ENCODE results near the gene PDHX.
"Not testable (repeated sequence)": the region's sequence is repeated elsewhere in the genome, so short reads cannot be mapped to it uniquely, and the experiment has no call there.

The PDHX gene

DNA sequence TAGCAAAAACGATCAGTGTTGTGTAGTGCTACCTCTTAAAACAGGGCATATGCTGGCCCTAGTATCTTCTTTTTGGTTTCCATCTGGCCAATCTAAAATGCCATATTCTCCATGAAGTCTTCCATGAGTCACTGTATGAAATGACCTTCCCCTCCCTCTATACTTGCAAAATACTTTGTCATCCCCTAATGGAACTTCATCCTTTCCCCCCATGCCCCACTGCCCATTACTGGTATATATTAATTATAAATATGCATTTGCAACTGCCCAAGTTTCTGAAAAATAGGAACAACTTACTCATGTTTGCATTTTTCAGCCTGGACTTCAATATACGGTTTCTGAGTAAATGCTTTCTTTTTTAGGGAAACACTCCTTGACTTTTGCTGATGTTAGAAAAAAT, 4.7 kb upstream of the PDHX start:
- DNase-seq = no peak

- not testable (repeated sequence) for DNase-seq
Measured at GRCh38 chr11:34913556-34913955, 2.9 kb upstream of the PDHX start.

GRCh38 chr11:34915136-34916014, 1.0 kb upstream of the PDHX start:
- peak in 1 of 2 experiments; percentile 45 for DNase-seq

DNA sequence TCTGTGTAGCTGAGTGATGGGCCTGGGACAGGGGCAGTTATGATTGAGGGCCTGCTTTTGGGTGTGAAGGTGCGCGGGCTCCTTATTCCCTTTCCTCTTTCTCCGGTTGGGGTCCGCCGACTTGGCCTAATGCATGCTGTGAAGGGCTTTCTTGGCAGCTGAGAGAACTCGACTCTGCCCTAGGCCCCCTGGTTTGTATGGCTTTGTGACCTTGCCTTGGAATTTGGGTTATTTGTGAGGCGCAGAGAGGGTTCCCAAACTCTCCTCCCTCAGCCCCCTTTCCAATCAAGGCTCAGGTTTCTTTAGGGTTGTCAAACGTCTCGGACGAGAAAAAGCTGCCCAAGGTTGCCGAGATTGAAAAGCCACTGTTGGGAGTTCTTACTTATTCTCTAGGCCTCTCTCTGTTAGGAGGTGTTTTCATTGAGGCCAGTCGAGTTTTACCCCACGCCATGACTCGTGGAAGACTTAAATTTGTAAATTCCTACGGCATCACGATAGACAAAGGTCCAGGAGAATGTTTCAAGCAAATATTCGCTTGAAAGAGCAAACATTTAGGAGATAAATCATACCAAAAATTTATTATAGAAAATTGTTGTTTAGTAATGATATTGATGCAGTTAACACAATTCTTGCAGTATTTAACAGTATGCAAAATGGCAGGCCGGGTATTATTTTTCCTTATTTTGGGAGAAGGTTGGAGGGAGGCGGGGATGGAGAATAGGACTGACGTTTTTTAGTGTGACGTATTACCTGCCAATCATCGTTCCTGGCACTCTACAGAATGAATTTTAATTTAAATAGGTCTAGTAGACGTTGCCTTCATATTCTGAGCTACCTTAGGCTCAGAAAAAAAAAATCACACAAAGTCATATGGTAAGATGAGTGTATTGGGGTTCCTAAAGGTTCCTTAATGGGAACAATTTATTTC, 689 bp downstream of the PDHX start:
- peak in 1 of 2 experiments; percentile 31 for DNase-seq

DNA sequence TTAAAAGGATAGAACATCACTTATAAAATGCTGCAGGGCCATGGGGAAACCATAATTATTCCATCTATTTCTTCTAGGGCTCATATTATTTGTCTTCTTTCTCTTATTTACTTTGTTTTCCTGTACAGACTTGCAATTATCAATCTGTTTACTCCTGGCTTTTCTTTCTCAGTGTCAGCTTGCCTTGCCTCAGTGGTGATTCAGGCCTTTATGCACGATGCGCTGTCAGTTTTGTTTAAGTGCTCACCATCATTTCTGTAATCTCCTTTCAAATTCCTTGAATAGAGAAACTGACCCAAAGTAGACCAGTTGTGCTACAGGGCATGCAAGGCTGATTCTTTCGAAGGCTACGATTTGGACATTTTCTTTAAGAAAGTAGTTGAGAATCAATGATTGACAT, 4.7 kb downstream of the PDHX start:
- DNase-seq = no peak

DNA sequence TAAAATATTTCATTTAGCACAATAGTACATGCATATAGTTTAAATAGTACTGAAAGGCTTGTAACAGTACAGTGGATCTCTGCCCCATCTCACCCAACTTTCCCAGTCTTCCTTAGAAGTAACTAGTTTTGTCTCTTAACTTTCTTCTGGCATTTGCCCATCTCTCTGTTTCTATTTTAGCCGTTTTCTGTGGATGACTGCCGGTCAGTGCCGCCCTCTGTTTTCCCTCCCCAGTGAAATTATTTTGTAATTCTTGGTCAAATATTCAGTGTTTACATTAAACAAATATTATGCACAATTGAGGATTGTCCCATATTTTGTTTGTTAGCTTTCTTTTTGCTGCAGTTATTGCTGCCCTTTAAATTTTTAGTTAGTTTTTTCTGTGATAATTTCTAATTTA, 8.3 kb downstream of the PDHX start:
- DNase-seq = no peak

- DNase-seq = peak; percentile 0 to 4
Measured at GRCh38 chr11:34926101-34926830, 9.8 kb downstream of the PDHX start.

DNA sequence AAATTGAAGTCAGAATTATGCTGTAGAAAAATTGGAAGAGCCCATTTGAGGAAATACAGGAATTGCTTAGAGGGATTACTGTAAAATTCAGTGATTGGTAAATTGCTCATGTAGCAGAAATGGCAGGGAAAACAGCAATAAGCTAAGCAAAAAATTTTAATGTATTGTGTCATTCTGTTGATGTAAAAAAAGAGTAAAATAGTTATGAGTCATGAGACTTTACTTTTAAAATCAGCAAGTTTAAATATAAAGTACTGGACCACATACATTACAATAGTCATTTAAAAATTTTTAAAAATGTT, 10.4 kb downstream of the PDHX start:
- no peak for DNase-seq

- no peak for DNase-seq
Measured at GRCh38 chr11:34928268-34928959, 12.0 kb downstream of the PDHX start.

DNA sequence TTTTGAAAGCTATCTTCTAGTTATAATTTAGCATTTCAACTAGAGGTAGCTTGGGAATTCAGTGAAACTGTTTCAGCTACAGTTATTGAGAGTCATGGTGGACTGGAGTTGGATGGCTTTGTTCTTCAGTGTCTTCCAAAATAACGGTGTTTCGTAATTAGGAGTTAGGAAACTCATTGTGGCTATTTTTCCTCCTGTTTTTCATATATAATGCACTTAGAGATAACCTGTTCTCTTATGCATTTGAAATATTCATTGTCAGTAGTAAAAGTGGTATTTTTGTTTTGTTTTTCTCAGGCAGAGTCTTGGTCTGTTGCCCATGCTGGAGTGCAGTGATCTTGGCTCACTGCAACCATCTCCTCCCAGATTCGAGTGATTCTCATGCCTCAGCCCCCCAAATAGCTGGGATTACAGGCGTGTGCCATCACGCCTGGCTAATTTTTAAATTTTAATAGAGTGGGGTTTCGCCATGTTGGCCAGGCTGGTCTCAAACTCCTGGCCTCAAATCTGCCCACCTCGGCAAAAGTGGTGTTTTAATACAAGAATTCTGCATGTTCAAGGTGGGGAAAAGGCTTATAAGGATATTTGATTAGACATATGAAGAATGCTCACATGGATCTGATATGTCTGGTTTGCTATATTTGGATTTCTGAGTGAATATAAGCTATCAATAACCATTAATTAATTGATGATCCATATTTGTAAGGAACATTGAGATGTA, 12.7 kb downstream of the PDHX start:
- DNase-seq = no peak

- no peak for DNase-seq
Measured at GRCh38 chr11:34929794-34930763, 13.7 kb downstream of the PDHX start.

GRCh38 chr11:34936945-34937629, 20.7 kb downstream of the PDHX start:
- no peak for DNase-seq

DNA sequence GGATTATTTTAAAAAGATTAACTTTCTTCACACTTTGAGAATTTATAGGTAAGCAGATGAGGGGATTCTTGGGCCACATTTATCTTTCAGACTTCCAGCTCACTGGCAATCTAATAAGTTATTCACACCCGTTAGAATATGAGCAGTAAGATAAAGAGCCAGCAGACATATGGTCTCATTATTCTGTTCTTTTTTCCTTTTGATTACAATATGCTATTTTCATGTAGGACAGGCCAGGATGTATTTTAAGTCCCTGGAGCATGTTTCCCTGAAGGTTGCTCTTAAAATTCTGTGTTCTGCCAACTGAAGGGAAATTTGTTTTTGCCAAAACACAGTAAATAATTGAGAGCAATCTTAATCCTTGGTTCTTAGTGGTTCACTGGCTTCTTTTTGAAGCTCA, 22.2 kb downstream of the PDHX start:
- DNase-seq = no peak

GRCh38 chr11:34940026-34940677, 23.7 kb downstream of the PDHX start:
- no peak for DNase-seq

DNA sequence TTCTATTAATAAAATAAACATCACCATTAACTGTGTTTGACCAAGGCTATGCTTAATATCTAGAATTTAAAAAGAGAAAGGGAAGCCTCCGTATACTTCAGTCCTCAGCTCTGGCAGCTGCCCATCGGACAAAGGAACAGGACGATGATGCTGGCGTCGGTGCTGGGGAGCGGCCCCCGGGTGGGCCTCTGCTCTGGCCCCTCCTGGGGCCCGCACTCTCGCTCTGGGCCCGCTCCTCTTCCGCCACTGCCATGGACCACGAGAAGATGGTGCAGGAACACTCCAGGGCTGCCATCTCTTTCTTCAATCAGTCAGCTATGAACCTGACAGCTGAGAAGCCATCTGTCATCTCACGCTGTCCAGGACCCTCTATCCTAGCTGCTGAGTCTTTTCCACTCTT, 25.3 kb downstream of the PDHX start:
- DNase-seq = no peak

DNA sequence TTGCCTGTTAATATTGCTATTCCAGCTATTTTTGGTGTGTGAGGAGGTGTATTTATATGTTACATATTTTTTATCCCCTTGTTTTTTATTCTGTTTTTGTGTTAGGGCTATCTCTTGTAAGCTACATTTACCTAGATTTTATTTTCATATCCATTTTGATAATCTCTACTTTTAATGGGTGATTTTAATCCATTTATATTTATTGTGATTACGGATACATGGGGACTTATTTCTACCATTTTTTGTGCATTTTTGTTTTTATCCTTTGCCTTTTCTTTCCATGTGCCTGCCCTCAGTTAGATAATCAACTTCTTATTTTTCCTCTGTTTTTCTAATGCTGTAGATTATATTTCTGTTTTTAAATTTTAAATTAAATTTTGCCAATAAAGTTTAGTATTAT, 28.3 kb downstream of the PDHX start:
- no peak for DNase-seq

DNA sequence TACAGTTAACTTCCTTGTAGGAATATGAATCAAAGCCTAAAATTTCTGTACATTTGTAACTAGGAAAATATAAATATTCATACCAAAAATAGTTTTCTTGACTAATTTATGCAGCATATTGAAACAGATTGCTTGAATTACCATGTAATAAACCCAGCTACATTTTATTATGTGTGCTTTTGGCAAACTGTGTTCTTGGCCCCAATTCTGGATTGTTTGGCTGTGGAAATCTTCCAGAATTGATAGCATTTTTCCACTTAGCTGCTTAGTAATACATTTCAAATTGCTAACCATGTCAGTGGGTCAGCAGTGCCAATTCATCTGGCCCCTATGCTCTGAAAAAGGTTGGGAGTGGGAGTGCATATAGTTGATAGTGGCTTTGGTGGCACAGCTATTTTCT, 32.3 kb downstream of the PDHX start:
- DNase-seq = no peak

DNA sequence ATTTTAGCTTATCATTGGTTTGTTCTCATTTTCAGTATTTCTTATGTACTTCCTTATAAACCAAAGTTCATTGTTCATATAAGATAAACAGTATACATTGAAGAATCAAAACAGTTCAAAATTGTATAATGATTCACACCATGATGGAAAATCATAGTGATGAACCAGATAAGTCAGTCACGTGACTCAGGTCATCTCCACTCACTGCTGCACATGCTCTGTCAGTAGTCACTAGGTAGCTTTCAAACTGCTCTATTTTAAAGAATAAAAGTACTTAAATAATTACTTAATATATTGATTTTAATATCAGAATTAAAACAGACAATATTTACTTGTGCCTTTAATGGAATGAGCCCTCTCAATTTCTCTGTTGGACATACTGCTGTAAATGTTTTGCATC, 37.5 kb downstream of the PDHX start:
- DNase-seq = no peak

DNA sequence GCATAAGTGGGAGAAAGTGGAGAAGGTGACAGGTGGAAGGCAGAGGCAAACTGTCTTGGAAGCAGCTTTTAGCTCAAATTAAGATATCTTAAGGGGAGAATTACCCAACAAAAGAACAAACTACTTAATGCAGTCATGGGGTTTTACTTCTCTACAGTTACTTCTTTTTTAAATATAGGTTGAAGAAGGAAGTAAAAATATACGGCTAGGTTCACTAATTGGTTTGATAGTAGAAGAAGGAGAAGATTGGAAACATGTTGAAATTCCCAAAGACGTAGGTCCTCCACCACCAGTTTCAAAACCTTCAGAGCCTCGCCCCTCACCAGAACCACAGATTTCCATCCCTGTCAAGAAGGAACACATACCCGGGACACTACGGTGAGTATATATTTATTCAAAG, 40.8 kb downstream of the PDHX start:
- no peak for DNase-seq

GRCh38 chr11:34957606-34958005, 41.2 kb downstream of the PDHX start:
- no peak for DNase-seq

All from SHP77 (cell line).